DOHH2 (cell line): Measurements from ENCODE around the gene PLA2G2C.

Source experiments
- CTCF ChIP-seq: fragments of 200-600 bp; sonication (generic); IDR thresholded peaks from one replicate; pipeline ENCODE4 v1.5.1; 2014; ENCODE audit warnings: antibody characterized with exemption, mild to moderate bottlenecking, low read depth, low read length; ENCODE audit not compliant: poor library complexity, severe bottlenecking
- EZH2phosphoT487 ChIP-seq: fragments of 200-600 bp; sonication (generic); IDR thresholded peaks from 2 replicates; pipeline ENCODE4 v1.6.1; 2017; ENCODE audit warnings: borderline replicate concordance, mild to moderate bottlenecking, antibody characterized with exemption, low read length, moderate library complexity, mixed read lengths

DNA sequence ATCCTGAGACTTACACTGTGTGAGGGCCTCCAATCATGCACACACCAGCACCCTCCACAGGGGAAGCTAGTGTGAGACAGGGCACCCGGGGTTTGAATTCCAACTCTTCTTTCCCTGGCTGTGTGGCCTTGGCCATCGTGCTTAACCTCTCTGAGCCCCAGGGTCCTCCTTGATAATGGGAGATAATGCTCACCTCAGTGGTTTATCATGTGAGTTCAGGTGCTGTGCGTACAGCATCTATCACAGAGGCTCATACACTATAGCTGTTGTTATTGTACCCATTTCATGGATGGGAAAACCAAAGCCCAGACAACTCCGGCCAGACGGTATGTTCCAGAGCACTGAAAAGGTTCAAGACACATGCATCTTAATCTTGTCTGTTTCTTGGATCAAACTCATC, 16.4 kb downstream of the PLA2G2C start:
- TF ChIP-seq CTCF (no peak), EZH2phosphoT487 (no peak)
